OCI-LY7 (cell line): Measurements from ENCODE around the gene HMGXB4.

Experiments used
- EZH2phosphoT487 ChIP-seq: fragments of 200-600 bp; sonication (generic); IDR thresholded peaks from 2 replicates; pipeline ENCODE4 v1.6.1; 2018; ENCODE audit warnings: low read depth, borderline replicate concordance, mild to moderate bottlenecking, mixed run types, antibody characterized with exemption, low read length, moderate library complexity, mixed read lengths
- TF ChIP-seq, protein P1 (sequence below): fragments of 200-600 bp; sonication (generic); conservative IDR thresholded peaks from 2 replicates; pipeline ENCODE4 v1.5.1; 2014; ENCODE audit warnings: mild to moderate bottlenecking, antibody characterized with exemption, low read length, moderate library complexity, mixed read lengths

DNA sequence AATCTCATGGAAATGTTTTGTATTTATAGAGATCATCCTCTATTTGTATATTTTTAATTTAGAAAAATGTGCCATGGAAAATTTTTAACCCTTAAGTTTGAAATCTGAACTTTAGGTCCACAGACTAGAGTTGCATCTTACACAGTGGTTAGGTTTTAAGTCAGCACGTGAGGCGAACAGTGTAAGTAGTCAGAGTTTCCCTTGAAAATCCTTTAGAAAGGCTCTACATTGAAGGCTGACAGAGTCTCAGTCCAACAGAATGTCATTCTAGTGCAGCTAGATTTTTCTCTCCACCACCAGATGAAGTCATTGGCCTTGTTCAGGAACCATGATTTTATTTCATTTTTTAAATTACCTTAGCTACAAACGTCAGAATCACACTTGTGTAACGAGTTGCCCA is 18.7 kb downstream of the HMGXB4 start:
- TF ChIP-seq, protein P1, sequence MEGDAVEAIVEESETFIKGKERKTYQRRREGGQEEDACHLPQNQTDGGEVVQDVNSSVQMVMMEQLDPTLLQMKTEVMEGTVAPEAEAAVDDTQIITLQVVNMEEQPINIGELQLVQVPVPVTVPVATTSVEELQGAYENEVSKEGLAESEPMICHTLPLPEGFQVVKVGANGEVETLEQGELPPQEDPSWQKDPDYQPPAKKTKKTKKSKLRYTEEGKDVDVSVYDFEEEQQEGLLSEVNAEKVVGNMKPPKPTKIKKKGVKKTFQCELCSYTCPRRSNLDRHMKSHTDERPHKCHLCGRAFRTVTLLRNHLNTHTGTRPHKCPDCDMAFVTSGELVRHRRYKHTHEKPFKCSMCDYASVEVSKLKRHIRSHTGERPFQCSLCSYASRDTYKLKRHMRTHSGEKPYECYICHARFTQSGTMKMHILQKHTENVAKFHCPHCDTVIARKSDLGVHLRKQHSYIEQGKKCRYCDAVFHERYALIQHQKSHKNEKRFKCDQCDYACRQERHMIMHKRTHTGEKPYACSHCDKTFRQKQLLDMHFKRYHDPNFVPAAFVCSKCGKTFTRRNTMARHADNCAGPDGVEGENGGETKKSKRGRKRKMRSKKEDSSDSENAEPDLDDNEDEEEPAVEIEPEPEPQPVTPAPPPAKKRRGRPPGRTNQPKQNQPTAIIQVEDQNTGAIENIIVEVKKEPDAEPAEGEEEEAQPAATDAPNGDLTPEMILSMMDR: no peak
- no peak for TF ChIP-seq EZH2phosphoT487
